ENCODE measurements around the gene ZNF502.

DNA sequence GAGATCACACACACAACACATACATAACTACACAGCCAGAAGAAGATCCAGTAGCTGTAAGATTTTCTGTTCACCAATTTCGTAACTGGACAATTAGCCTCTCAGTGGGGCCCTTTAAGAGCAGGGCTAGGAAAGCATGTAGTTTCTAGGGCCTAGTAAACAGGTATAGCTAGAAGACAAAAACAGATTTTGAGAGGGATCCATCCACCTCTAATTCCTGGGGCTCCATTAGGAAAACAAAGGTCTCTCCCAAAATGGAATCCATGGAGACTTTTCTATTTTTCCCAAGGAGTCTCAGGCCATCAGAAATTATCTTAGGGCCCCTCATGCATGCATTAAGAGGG, 59.6 kb downstream of the ZNF502 start:
- TF ChIP-seq TCF7 (CRISPR knock-in tag; IDR thresholded peaks at IDR 0.05; ENCODE audit: low read depth): no peak
- TF ChIP-seq, protein P1, sequence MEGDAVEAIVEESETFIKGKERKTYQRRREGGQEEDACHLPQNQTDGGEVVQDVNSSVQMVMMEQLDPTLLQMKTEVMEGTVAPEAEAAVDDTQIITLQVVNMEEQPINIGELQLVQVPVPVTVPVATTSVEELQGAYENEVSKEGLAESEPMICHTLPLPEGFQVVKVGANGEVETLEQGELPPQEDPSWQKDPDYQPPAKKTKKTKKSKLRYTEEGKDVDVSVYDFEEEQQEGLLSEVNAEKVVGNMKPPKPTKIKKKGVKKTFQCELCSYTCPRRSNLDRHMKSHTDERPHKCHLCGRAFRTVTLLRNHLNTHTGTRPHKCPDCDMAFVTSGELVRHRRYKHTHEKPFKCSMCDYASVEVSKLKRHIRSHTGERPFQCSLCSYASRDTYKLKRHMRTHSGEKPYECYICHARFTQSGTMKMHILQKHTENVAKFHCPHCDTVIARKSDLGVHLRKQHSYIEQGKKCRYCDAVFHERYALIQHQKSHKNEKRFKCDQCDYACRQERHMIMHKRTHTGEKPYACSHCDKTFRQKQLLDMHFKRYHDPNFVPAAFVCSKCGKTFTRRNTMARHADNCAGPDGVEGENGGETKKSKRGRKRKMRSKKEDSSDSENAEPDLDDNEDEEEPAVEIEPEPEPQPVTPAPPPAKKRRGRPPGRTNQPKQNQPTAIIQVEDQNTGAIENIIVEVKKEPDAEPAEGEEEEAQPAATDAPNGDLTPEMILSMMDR (IDR thresholded peaks at IDR 0.05): no peak
- TF ChIP-seq, protein P2, sequence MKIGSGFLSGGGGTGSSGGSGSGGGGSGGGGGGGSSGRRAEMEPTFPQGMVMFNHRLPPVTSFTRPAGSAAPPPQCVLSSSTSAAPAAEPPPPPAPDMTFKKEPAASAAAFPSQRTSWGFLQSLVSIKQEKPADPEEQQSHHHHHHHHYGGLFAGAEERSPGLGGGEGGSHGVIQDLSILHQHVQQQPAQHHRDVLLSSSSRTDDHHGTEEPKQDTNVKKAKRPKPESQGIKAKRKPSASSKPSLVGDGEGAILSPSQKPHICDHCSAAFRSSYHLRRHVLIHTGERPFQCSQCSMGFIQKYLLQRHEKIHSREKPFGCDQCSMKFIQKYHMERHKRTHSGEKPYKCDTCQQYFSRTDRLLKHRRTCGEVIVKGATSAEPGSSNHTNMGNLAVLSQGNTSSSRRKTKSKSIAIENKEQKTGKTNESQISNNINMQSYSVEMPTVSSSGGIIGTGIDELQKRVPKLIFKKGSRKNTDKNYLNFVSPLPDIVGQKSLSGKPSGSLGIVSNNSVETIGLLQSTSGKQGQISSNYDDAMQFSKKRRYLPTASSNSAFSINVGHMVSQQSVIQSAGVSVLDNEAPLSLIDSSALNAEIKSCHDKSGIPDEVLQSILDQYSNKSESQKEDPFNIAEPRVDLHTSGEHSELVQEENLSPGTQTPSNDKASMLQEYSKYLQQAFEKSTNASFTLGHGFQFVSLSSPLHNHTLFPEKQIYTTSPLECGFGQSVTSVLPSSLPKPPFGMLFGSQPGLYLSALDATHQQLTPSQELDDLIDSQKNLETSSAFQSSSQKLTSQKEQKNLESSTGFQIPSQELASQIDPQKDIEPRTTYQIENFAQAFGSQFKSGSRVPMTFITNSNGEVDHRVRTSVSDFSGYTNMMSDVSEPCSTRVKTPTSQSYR (CRISPR knock-in tag; IDR thresholded peaks at IDR 0.05): no peak
- TF ChIP-seq, protein P3, sequence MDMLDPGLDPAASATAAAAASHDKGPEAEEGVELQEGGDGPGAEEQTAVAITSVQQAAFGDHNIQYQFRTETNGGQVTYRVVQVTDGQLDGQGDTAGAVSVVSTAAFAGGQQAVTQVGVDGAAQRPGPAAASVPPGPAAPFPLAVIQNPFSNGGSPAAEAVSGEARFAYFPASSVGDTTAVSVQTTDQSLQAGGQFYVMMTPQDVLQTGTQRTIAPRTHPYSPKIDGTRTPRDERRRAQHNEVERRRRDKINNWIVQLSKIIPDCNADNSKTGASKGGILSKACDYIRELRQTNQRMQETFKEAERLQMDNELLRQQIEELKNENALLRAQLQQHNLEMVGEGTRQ (CRISPR knock-in tag; IDR thresholded peaks at IDR 0.05): no peak
- TF ChIP-seq, protein P4, sequence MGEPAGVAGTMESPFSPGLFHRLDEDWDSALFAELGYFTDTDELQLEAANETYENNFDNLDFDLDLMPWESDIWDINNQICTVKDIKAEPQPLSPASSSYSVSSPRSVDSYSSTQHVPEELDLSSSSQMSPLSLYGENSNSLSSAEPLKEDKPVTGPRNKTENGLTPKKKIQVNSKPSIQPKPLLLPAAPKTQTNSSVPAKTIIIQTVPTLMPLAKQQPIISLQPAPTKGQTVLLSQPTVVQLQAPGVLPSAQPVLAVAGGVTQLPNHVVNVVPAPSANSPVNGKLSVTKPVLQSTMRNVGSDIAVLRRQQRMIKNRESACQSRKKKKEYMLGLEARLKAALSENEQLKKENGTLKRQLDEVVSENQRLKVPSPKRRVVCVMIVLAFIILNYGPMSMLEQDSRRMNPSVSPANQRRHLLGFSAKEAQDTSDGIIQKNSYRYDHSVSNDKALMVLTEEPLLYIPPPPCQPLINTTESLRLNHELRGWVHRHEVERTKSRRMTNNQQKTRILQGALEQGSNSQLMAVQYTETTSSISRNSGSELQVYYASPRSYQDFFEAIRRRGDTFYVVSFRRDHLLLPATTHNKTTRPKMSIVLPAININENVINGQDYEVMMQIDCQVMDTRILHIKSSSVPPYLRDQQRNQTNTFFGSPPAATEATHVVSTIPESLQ (CRISPR knock-in tag; IDR thresholded peaks at IDR 0.05): no peak
- TF ChIP-seq, protein P5, sequence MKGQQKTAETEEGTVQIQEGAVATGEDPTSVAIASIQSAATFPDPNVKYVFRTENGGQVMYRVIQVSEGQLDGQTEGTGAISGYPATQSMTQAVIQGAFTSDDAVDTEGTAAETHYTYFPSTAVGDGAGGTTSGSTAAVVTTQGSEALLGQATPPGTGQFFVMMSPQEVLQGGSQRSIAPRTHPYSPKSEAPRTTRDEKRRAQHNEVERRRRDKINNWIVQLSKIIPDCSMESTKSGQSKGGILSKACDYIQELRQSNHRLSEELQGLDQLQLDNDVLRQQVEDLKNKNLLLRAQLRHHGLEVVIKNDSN (CRISPR knock-in tag; IDR thresholded peaks at IDR 0.05): no peak
- TF ChIP-seq FOXJ3 (CRISPR knock-in tag; IDR thresholded peaks at IDR 0.05; ENCODE audit: borderline replicate concordance): no peak
- TF ChIP-seq SP1 (CRISPR knock-in tag; conservative IDR thresholded peaks at IDR 0.05): no peak

Measured in WTC11 (cell line).